HG03571 (cell line): ENCODE measurements around the gene SYT17.
"Not testable (repeated sequence)": the region's sequence is repeated elsewhere in the genome, so short reads cannot be mapped to it uniquely, and the experiment has no call there.

Experiments used
- ATAC-seq: cut with Tn5 transposase; IDR thresholded peaks from one replicate; pipeline ENCODE4 v1.9.1; 2021; ENCODE audit not compliant: unreplicated experiment

Gene SYT17

GRCh38 chr16:19172098-19172780 lies 4.2 kb downstream of the SYT17 start:
- ATAC-seq: no peak

- no peak for ATAC-seq
These were observed 5.0 kb downstream of the SYT17 start for GRCh38 chr16:19173059-19173458.

- ATAC-seq: no peak
These were observed 5.8 kb downstream of the SYT17 start for GRCh38 chr16:19173649-19174383.

GRCh38 chr16:19174478-19174877 lies 6.4 kb downstream of the SYT17 start:
- ATAC-seq: no peak

- no peak for ATAC-seq
These were observed 7.6 kb downstream of the SYT17 start for GRCh38 chr16:19175492-19176262.

- no peak for ATAC-seq
These were observed 9.2 kb downstream of the SYT17 start for GRCh38 chr16:19177111-19177739.

GRCh38 chr16:19179546-19180490 lies 11.8 kb downstream of the SYT17 start:
- ATAC-seq: no peak

- ATAC-seq: no peak
These were observed 12.7 kb downstream of the SYT17 start for GRCh38 chr16:19180741-19181140.

GRCh38 chr16:19182481-19182880 lies 14.4 kb downstream of the SYT17 start:
- ATAC-seq: no peak

- ATAC-seq: no peak
These were observed 15.1 kb downstream of the SYT17 start for GRCh38 chr16:19183187-19183586.

GRCh38 chr16:19184823-19185509 lies 16.9 kb downstream of the SYT17 start:
- no peak for ATAC-seq

- no peak for ATAC-seq
These were observed 17.4 kb downstream of the SYT17 start for GRCh38 chr16:19185510-19185851.

- no peak for ATAC-seq
These were observed 18.4 kb downstream of the SYT17 start for GRCh38 chr16:19186408-19186807.

- not testable (repeated sequence) for ATAC-seq
These were observed 19.9 kb downstream of the SYT17 start for GRCh38 chr16:19187961-19188360.

GRCh38 chr16:19188406-19188805 lies 20.4 kb downstream of the SYT17 start:
- no peak for ATAC-seq

- no peak for ATAC-seq
These were observed 24.8 kb downstream of the SYT17 start for GRCh38 chr16:19192865-19193264.

GRCh38 chr16:19196871-19197270 lies 28.8 kb downstream of the SYT17 start:
- ATAC-seq: no peak

GRCh38 chr16:19203374-19203966 lies 35.4 kb downstream of the SYT17 start:
- no peak for ATAC-seq

GRCh38 chr16:19210280-19210924 lies 42.4 kb downstream of the SYT17 start:
- peak; percentile 82 for ATAC-seq
